Transverse colon (tissue), 4 donors: ENCODE data around the gene RBFOX1. TPM values are rescaled to one million over a fixed set of nuclear protein-coding genes. Genes with fewer than 3 reads are reported as not detected.

Experiments used
- DNase-seq: peaks from one replicate; pipeline ENCODE4 v3.0.0-alpha.2; 2019
- H3K27ac ChIP-seq, 4 donors: fragments of 200-600 bp; sonication (generic); 2 replicates each; pipeline ENCODE4 v1.5.1; 2016 to 2018; ENCODE audit warnings: inconsistent platforms in 4 of 4
- H3K27me3 ChIP-seq: fragments of 200-600 bp; sonication (generic); 2 replicates; pipeline ENCODE4 v1.5.1; 2017; ENCODE audit warnings: inconsistent platforms
- H3K36me3 ChIP-seq, 4 donors: fragments of 200-600 bp; sonication (generic); 2 replicates each; pipeline ENCODE4 v1.5.1; 2017 to 2019; ENCODE audit warnings: inconsistent platforms in 4 of 4
- H3K4me1 ChIP-seq, 4 donors: fragments of 200-600 bp; sonication (generic); 2 replicates each; pipeline ENCODE4 v1.5.1; 2017 to 2020; ENCODE audit warnings: inconsistent platforms in 4 of 4
- H3K4me3 ChIP-seq, 4 donors: fragments of 200-600 bp; sonication (generic); 1 replicate in 1 of 4; 2 replicates in 3 of 4; pipeline versions ENCODE4 v1.5.1 to v1.6.1; 2017 to 2019; ENCODE audit warnings: inconsistent platforms in 4 of 4
- H3K9me3 ChIP-seq, 2 donors: fragments of 200-600 bp; sonication (generic); 2 replicates each; pipeline ENCODE4 v1.5.1; 2017 to 2019; ENCODE audit warnings: inconsistent platforms in 2 of 2
- EP300 ChIP-seq: sonication (generic); formaldehyde crosslinking; IDR thresholded peaks from one replicate; pipeline ENCODE4 v1.6.1; 2017; ENCODE audit warnings: antibody characterized with exemption, low read depth
- POLR2A ChIP-seq: fragments of 450-650 bp; IDR thresholded peaks from one replicate; pipeline ENCODE4 v1.6.1; 2016; ENCODE audit warnings: antibody characterized with exemption, mild to moderate bottlenecking, moderate library complexity
- POLR2AphosphoS5 ChIP-seq, 3 donors: sonication (generic); formaldehyde crosslinking; IDR thresholded peaks; one replicate each; pipeline ENCODE4 v1.6.1; 2016; ENCODE audit warnings: antibody characterized with exemption in 3 of 3
- WGBS, 2 donors: methylation state at CpG; one replicate each; pipeline ENCODE4 v1.1.5; 2018; ENCODE audit warnings: low coverage in 1 of 2; 5-methylcytosine and 5-hydroxymethylcytosine counted together
- in situ Hi-C, 4 donors: fragments of 200-750 bp; cut with MboI; loops; one replicate each; pipeline versions ENCODE4 v1.15.0 to v1.15.1; 2017; ENCODE audit warnings: low sequenced_read_pairs in 3 of 4, low pct_ligation_motif_present in 1 of 4, low pct_unique_long_range_greater_than_20kb in 1 of 4
- intact Hi-C: fragments of 100-400 bp; cut with DNase I; formaldehyde crosslinking; loops from one replicate; pipeline ENCODE4 v1.15.1; 2023; ENCODE audit warnings: low total_unique reads
- total RNA-seq, 4 donors: library from RNA; depleted of rRNA; stranded (reverse); fragments of >200 nt; gene quantifications; one replicate each; pipeline ENCODE4 v1.1.0, GENCODE V29; 2016
- TF ChIP-seq, protein P1 (sequence below), 5 experiments: fragments of 200-600 bp in 3 of 5; fragments of 450-650 bp in 2 of 5; sonication (generic) in 3 of 5; IDR thresholded peaks; 1 replicate in 2 of 5; 2 replicates in 3 of 5; pipeline ENCODE4 v1.5.1; 2016 to 2017; ENCODE audit warnings: antibody characterized with exemption in 5 of 5, inconsistent platforms in 3 of 5, mild to moderate bottlenecking in 2 of 5, moderate library complexity in 1 of 5

Gene RBFOX1
- total RNA-seq, 4 donors from 2014 or later, result 2.3 to 8.2 (median 3.2) TPM

DNA sequence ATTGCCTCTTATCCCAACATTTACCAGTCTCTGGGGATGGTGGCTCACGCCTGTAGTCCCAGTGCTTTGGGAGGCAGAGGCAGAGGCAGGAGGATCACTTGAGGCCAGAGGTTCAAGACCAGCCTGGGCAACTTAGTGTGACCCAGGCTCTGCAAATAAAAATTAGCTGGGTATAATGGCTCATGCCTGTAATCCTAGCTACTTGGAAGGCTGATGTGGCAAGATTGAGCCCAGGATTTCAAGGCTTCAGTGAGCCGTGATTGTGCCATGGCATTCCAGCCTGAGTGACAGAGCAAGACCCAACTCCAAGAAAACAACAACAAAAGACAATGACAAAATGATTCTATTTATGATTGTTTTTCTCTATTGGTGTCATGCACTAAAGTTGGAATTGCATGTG, 244.9 kb downstream of the RBFOX1 start:
- Histone ChIP-seq H3K4me1 (no peaks in the 10 kb centered on the region), H3K27ac (no peak overlapping the region), H3K36me3 (no peaks in the 10 kb centered on the region), H3K4me3 (no peak overlapping the region), H3K9me3 (no peaks in the 10 kb centered on the region), H3K27me3 (no peaks in the 10 kb centered on the region)
- WGBS, 2 donors, result 72 to 90% methylated on average over 2 of the region's 2 CpGs
- in situ Hi-C loops (no loop called here), intact Hi-C loops (no loop called here)
- TF ChIP-seq POLR2AphosphoS5 (IDR thresholded peaks at IDR 0.05) (no peak), EP300 (no peak)
- TF ChIP-seq, protein P1, sequence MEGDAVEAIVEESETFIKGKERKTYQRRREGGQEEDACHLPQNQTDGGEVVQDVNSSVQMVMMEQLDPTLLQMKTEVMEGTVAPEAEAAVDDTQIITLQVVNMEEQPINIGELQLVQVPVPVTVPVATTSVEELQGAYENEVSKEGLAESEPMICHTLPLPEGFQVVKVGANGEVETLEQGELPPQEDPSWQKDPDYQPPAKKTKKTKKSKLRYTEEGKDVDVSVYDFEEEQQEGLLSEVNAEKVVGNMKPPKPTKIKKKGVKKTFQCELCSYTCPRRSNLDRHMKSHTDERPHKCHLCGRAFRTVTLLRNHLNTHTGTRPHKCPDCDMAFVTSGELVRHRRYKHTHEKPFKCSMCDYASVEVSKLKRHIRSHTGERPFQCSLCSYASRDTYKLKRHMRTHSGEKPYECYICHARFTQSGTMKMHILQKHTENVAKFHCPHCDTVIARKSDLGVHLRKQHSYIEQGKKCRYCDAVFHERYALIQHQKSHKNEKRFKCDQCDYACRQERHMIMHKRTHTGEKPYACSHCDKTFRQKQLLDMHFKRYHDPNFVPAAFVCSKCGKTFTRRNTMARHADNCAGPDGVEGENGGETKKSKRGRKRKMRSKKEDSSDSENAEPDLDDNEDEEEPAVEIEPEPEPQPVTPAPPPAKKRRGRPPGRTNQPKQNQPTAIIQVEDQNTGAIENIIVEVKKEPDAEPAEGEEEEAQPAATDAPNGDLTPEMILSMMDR (IDR thresholded peaks at IDR 0.05), result no peak
- no peak for DNase-seq

DNA sequence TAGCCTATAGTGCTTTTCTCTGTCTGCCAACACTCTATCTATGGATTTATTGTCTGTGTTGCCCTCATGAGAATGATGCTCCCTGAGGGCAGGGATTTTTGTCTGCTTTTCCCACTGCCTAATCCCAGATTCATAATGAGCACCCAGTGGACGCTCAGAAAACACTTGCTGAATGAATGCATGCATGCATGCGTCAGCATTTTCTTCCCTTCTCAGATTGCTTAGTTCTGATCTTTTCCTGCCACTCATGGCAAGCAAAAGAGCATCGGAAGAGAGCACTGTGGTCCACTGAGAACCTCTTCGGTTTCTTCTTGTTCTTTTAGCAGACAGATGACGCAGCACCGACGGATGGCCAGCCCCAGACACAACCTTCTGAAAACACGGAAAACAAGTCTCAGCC, 246.8 kb downstream of the RBFOX1 start:
- TF ChIP-seq, protein P1 (IDR thresholded peaks at IDR 0.05), result no peak
- 83 to 86% methylated on average over 7 to 8 of the region's 8 CpGs for WGBS, 2 donors
- DNase-seq, result no peak
- Histone ChIP-seq H3K27ac (no peak overlapping the region), H3K4me1 (no peaks in the 10 kb centered on the region), H3K4me3 (no peak overlapping the region), H3K27me3 (no peaks in the 10 kb centered on the region), H3K36me3 (no peaks in the 10 kb centered on the region), H3K9me3 (no peaks in the 10 kb centered on the region)
- intact Hi-C loops (no loop called here), in situ Hi-C loops (no loop called here)

DNA sequence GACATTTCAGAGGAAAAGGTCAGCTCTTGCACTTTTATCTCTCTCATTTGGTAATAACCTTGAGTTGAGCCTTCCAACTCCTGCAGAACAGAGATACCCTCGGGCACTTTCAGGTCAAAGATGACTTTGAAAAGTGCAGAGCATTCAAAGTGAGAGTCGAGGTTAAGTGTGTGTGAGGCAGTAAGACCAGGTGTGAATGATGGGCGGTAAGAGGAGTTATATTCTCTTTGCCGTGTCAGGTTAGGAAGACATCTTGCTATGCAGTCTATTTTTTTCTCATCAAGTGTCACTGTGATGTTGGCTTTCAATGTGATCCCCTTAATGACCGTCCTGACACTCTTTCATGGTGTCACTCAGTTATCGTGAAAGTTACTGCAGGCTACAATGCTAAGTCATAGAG, 248.5 kb downstream of the RBFOX1 start:
- WGBS, 2 donors, result 75 to 86% methylated on average over 6 of the region's 6 CpGs
- no peak overlapping the region for H3K4me3 ChIP-seq
- H3K4me1 ChIP-seq, result no peaks in the 10 kb centered on the region
- intact Hi-C loops, result no loop called here
- TF ChIP-seq, protein P1 (IDR thresholded peaks at IDR 0.05), result no peak
- TF ChIP-seq POLR2AphosphoS5 (IDR thresholded peaks at IDR 0.05) (no peak), EP300 (no peak), POLR2A (no peak)
- no peaks in the 10 kb centered on the region for H3K9me3 ChIP-seq
- no peaks in the 10 kb centered on the region for H3K27me3 ChIP-seq
- no peak overlapping the region for H3K27ac ChIP-seq
- no peaks in the 10 kb centered on the region for H3K36me3 ChIP-seq
- in situ Hi-C loops, result no loop called here
- no peak for DNase-seq

DNA sequence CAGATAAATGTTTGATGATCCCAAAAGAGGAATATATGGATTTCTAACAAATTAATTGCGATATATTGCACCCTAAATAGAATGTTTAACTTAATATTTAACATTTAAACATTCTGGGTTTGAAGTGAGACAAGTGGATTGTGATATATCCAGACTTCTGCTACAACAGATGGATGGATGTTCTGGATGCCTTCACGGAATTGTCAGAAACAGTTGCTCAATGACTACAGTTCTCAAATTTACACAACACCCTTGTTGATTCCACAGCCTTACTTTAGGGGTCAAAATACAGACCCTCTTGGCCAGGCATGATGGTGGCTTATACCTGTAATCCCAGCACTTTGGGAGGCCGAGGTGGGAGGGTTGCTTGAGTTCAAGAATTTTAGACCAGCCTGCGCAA, 250.8 kb downstream of the RBFOX1 start:
- intact Hi-C loops (no loop called here), in situ Hi-C loops (no loop called here)
- DNase-seq, result no peak

More for the DNA sequence above, 250.8 kb downstream of the RBFOX1 start:
- 50 to 77% methylated on average over 2 to 4 of the region's 4 CpGs for WGBS, 2 donors
- Histone ChIP-seq H3K36me3 (no peaks in the 10 kb centered on the region), H3K4me1 (no peaks in the 10 kb centered on the region), H3K9me3 (no peaks in the 10 kb centered on the region), H3K27me3 (no peaks in the 10 kb centered on the region), H3K4me3 (no peak overlapping the region), H3K27ac (no peak overlapping the region)
- TF ChIP-seq POLR2A (no peak), POLR2AphosphoS5 (IDR thresholded peaks at IDR 0.05) (no peak), EP300 (no peak)
- TF ChIP-seq, protein P1 (IDR thresholded peaks at IDR 0.05), result no peak
